ENCODE measurements around the gene HLA-DRB1. TPM values are rescaled to one million over a fixed set of nuclear protein-coding genes. Genes with fewer than 3 reads are reported as not detected.
A peak's percentile ranks its signal among the peaks of the same experiment; 100 is the strongest.

The HLA-DRB1 gene
- total RNA-seq, 2 donors from 2014 or later, result 14.7 to 22.1 TPM

DNA sequence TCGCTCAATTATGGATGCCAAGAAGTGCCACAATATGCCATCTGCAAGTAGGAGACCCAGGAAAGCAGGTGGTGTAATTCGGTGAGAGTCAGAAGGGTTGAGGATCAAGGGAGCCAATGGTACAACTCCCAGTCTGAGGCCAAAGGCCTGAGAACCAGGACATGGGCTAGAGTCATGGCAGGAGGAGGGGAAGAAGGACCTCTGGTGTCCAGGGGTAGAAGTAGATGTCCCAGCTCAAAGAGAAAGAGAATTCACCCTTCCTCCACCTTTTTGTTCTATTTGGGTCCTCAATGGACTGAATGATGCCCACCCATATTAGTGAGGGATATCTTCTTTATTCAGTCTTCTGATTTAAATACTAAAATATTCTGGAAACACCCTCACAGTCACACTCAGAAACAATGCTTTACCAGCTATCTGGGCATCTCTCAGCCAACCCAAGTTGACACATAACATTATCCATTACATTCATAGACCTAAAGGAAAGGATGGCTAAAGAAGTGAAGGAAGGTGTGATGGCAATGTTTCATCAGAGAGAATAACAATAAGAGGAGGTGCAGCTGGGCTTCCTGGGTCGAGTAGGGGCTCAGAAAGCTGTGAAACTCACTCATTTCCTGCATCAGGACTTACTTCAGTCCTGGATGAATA is 26.4 kb upstream of the HLA-DRB1 start:
- DNase-seq (ENCODE audit: low spot score), result no peak
- no peaks in the 10 kb centered on the region for H3K4me1 ChIP-seq (replicated peaks)
- 52% methylated on average over 3 of the region's 3 CpGs for WGBS
- peak overlapping the region in 1 of 2 donors; percentile 36 for H3K27ac ChIP-seq
- no peaks in the 10 kb centered on the region for H3K9me3 ChIP-seq
- no peak overlapping the region for H3K4me3 ChIP-seq
- TF ChIP-seq POLR2A (IDR thresholded peaks at IDR 0.05), result no peak
- no peak for TF ChIP-seq CTCF (IDR thresholded peaks at IDR 0.05)
- no peak for TF ChIP-seq POLR2AphosphoS5 (IDR thresholded peaks at IDR 0.05)
- H3K27me3 ChIP-seq (replicated peaks; ENCODE audit: insufficient read depth), result no peaks in the 10 kb centered on the region
- no peaks in the 10 kb centered on the region for H3K36me3 ChIP-seq
- intact Hi-C loops (cut with DNase I), result no loop called here

DNA sequence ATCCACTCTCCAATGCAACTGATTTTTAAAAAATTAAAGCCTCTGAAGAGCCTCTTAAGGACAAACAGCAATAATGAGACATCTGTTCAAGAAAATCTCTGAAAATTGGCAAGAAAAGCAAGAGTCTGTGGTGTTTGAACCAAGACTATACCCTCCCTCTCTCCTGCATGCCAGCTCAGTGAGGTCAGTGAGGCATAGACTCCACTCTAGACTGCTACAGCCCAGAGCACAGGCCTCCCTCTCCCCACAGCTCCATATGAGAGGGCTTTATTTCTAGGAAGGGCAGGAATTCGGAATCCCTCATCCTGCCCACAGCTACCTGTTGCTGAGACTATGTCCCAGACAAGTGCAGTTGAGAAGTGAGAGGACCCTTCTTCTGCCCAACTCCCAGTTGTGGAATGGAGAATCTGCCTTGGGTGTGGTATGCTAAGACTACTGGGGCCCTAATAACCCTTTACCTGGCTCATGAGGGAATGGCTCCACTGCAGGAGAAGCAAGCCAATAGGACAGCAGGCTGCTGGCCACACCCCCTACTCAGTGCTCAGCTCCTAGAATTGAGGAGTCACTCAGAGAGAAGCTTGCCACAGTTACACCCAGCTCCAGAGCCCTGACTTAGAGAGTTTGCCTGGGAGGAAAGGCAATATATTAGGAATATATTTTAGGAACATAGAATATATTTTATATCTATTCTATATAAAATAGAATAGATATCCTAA is 24.9 kb upstream of the HLA-DRB1 start:
- no peak overlapping the region for H3K27ac ChIP-seq
- WGBS, result 0% methylated on average over 1 of the region's 1 CpG
- DNase-seq (ENCODE audit: low spot score), result no peak
- no peak for TF ChIP-seq CTCF (IDR thresholded peaks at IDR 0.05)
- TF ChIP-seq POLR2AphosphoS5 (IDR thresholded peaks at IDR 0.05), result no peak
- no peak for TF ChIP-seq POLR2A (IDR thresholded peaks at IDR 0.05)
- no peaks in the 10 kb centered on the region for H3K36me3 ChIP-seq
- H3K4me3 ChIP-seq, result no peak overlapping the region
- H3K9me3 ChIP-seq, result no peaks in the 10 kb centered on the region
- intact Hi-C loops (cut with DNase I), result no loop called here
- H3K27me3 ChIP-seq (replicated peaks; ENCODE audit: insufficient read depth), result no peaks in the 10 kb centered on the region
- no peaks in the 10 kb centered on the region for H3K4me1 ChIP-seq (replicated peaks)

DNA sequence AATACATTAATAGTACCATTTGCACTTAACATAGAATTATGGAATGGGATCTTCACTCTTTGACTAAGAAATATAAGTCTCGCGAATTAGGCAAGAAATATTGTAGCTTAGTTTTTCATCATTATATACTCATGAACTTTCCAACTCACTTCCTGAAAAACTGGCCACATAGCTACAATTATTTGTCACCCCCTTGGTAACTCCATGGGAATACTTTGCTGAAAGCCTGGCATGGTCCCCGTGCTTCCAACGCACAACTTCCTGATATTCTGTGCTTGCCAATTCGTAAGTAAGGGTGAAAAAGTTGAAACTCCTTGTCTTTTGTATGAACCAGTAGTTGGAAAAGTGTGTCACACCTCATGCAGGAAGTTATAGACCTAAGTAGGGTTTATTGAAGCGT is 23.8 kb upstream of the HLA-DRB1 start:
- intact Hi-C loops (cut with DNase I), result no loop called here
- H3K36me3 ChIP-seq, result no peaks in the 10 kb centered on the region
- H3K27me3 ChIP-seq (replicated peaks; ENCODE audit: insufficient read depth), result no peaks in the 10 kb centered on the region
- no peak overlapping the region for H3K27ac ChIP-seq
- DNase-seq (ENCODE audit: low spot score), result no peak
- no peaks in the 10 kb centered on the region for H3K9me3 ChIP-seq
- no peak overlapping the region for H3K4me3 ChIP-seq
- 8% methylated on average over 6 of the region's 6 CpGs for WGBS
- no peak for TF ChIP-seq POLR2AphosphoS5 (IDR thresholded peaks at IDR 0.05)
- no peaks in the 10 kb centered on the region for H3K4me1 ChIP-seq (replicated peaks)

DNA sequence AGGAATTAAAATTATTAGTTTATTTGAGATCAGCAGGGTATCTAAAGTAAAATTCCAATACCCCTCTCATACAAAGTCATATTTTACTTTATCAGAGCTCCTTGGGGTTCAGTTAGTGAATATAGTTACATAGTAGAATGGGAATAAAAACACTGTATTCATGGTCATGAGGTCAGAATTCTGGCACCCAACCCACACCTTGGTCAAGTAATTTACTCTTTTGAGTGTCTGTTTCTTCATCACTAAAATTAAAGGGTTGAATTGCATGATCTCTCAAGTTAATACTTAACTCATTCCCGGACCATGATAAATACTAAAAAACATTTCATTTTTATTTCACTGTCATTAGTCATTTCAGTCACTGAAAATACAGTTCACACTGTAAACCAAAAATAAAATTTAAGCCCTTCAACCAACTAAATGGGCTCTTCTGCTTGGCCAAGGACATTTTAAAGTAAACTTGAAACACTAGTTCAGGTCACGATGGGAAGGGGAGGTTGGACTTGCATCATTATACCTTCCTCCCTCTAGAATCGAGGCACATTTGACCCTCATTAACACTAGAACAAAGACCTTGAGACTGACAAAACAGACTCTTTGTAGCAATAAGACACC is 21.1 kb upstream of the HLA-DRB1 start:
- Histone ChIP-seq H3K4me1 (replicated peaks) (no peaks in the 10 kb centered on the region), H3K27ac (no peak overlapping the region), H3K36me3 (no peaks in the 10 kb centered on the region), H3K27me3 (replicated peaks; ENCODE audit: insufficient read depth) (no peaks in the 10 kb centered on the region), H3K9me3 (no peaks in the 10 kb centered on the region), H3K4me3 (no peak overlapping the region)
- DNase-seq (ENCODE audit: low spot score), result no peak
- WGBS, result 27% methylated on average over 3 of the region's 3 CpGs
- intact Hi-C loops (cut with DNase I), result no loop called here
- TF ChIP-seq POLR2A (IDR thresholded peaks at IDR 0.05) (no peak), POLR2AphosphoS5 (IDR thresholded peaks at IDR 0.05) (no peak), CTCF (IDR thresholded peaks at IDR 0.05) (no peak)

DNA sequence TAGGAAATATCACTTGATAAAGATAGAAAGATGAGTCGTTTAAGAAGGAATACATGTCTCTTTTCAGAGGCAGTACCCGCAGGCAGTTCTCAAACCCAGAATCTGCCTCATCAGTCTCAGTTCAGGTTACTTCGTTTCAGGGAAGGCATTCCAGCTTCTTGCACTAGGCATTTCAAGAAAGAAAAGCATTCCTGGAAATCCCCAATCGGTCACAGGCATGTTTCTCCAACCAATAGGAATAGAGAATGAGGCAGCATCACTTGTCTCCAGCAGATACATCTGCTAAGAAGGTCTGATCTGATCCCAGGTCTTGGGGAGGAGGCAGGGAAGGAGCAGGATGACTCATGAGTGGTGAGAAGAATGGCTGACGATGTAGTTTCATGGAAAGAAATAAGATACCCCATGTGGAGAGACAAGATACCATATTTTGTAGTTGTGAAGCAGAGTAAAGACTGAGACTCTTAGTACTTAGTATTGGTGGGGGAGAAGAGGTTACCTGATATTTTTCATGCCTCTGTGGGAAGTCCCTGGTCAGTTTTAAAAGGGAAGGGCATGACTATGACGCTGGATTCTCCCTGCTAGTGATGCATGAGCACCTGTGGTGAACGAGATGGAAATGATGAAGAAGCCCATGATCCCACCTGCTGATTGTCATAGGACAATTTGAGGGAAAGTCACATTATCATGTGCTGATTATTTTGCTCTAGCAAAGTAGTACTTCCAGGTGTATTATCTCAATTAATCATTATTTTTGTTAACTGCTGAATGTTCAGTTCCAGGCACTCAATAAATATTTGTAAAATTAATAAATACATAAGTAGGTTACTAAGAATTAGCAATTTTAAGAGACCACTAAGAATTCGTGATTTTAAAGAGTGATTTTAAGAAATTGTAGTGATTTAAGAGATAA is 20.3 kb upstream of the HLA-DRB1 start:
- Histone ChIP-seq H3K9me3 (no peaks in the 10 kb centered on the region), H3K27ac (no peak overlapping the region), H3K36me3 (no peaks in the 10 kb centered on the region), H3K27me3 (replicated peaks; ENCODE audit: insufficient read depth) (no peaks in the 10 kb centered on the region), H3K4me1 (replicated peaks) (no peaks in the 10 kb centered on the region), H3K4me3 (no peak overlapping the region)
- DNase-seq (ENCODE audit: low spot score), result peak; percentile 41
- 13% methylated on average over 8 of the region's 8 CpGs for WGBS
- TF ChIP-seq POLR2A (IDR thresholded peaks at IDR 0.05), result no peak
- no peak for TF ChIP-seq POLR2AphosphoS5 (IDR thresholded peaks at IDR 0.05)
- no peak for TF ChIP-seq CTCF (IDR thresholded peaks at IDR 0.05)
- intact Hi-C loops (cut with DNase I), result no loop called here
